GM23338 (cell line): Measurements from ENCODE around the gene SBF2. TPM values are rescaled to one million over a fixed set of nuclear protein-coding genes. Genes with fewer than 3 reads are reported as not detected.

Experiments
- ATAC-seq: fragments of 200-7000 bp; cut with Tn5 transposase; 3 replicates; pipeline ENCODE4 v1.9.1; 2020
- DNase-seq: peaks from one replicate; pipeline ENCODE4 v3.0.0-alpha.2; 2015; ENCODE audit warnings: low spot score
- H2AFZ ChIP-seq: fragments of 200-600 bp; sonication (generic); 2 replicates; pipeline ENCODE4 v1.8.0; 2016; ENCODE audit warnings: antibody characterized with exemption, mild to moderate bottlenecking, moderate library complexity
- H3F3A ChIP-seq: fragments of 200-600 bp; sonication (generic); replicated peaks from 2 replicates; pipeline ENCODE4 v1.8.0; 2017; ENCODE audit warnings: antibody characterized with exemption, mixed run types, low read depth
- H3K27ac ChIP-seq: fragments of 200-600 bp; sonication (generic); 2 replicates; pipeline ENCODE4 v1.6.1; 2016; ENCODE audit warnings: low read depth
- H3K27me3 ChIP-seq: fragments of 200-600 bp; sonication (generic); 2 replicates; pipeline ENCODE4 v1.8.0; 2016; ENCODE audit warnings: mild to moderate bottlenecking, mixed run types, moderate library complexity; ENCODE audit not compliant: insufficient read depth
- H3K36me3 ChIP-seq: fragments of 200-600 bp; sonication (generic); 2 replicates; pipeline ENCODE4 v1.8.0; 2016; ENCODE audit warnings: mild to moderate bottlenecking; ENCODE audit not compliant: insufficient read depth
- H3K4me1 ChIP-seq: fragments of 200-600 bp; sonication (generic); 2 replicates; pipeline ENCODE4 v1.8.0; 2016; ENCODE audit warnings: mild to moderate bottlenecking, moderate library complexity; ENCODE audit not compliant: insufficient read depth
- H3K4me2 ChIP-seq: fragments of 200-600 bp; sonication (generic); 2 replicates; pipeline ENCODE4 v1.7.1; 2017; ENCODE audit warnings: mixed run types
- H3K4me3 ChIP-seq: fragments of 200-600 bp; sonication (generic); 2 replicates; pipeline ENCODE4 v1.6.1; 2016; ENCODE audit warnings: mixed run types
- H3K79me2 ChIP-seq: fragments of 200-600 bp; sonication (generic); replicated peaks from 2 replicates; pipeline ENCODE4 v1.8.0; 2017; ENCODE audit warnings: mild to moderate bottlenecking; ENCODE audit not compliant: insufficient read depth
- H3K9me2 ChIP-seq: fragments of 200-600 bp; sonication (generic); 2 replicates; pipeline ENCODE4 v1.8.0; 2017; ENCODE audit not compliant: insufficient read depth
- H4K20me1 ChIP-seq: fragments of 200-600 bp; sonication (generic); replicated peaks from 2 replicates; pipeline ENCODE4 v1.8.0; 2017; ENCODE audit warnings: mild to moderate bottlenecking; ENCODE audit not compliant: insufficient read depth
- H3K27ac Mint-ChIP-seq: 2 replicates; pipeline ENCODE4 v1.8.0; 2020; ENCODE audit warnings: inconsistent platforms, mild to moderate bottlenecking, moderate library complexity, mixed read lengths
- H3K27me3 Mint-ChIP-seq: 3 replicates; pipeline ENCODE4 v1.8.0; 2022; ENCODE audit warnings: low read depth, mild to moderate bottlenecking, moderate library complexity, mixed read lengths, inconsistent platforms; ENCODE audit not compliant: insufficient read depth, poor library complexity
- H3K36me3 Mint-ChIP-seq: 3 replicates; pipeline ENCODE4 v1.8.0; 2021; ENCODE audit warnings: low read depth, mild to moderate bottlenecking, inconsistent platforms, moderate library complexity, mixed read lengths
- H3K4me1 Mint-ChIP-seq: 3 replicates; pipeline ENCODE4 v1.8.0; 2020; ENCODE audit warnings: mild to moderate bottlenecking, inconsistent platforms, mixed read lengths
- H3K4me3 Mint-ChIP-seq: 3 replicates; pipeline ENCODE4 v1.8.0; 2021; ENCODE audit warnings: moderate library complexity, mild to moderate bottlenecking, inconsistent platforms, mixed read lengths
- H3K9me3 Mint-ChIP-seq: 3 replicates; pipeline ENCODE4 v1.8.0; 2020; ENCODE audit warnings: moderate library complexity, mild to moderate bottlenecking, inconsistent platforms, mixed read lengths
- EZH2 ChIP-seq: fragments of 200-600 bp; sonication (generic); IDR thresholded peaks from one replicate; pipeline ENCODE4 v1.8.0; 2017; ENCODE audit warnings: antibody characterized with exemption, mild to moderate bottlenecking, low read depth; ENCODE audit not compliant: unreplicated experiment
- JUNB ChIP-seq: IDR thresholded peaks from one replicate; pipeline ENCODE4 v1.6.1; 2016; ENCODE audit warnings: antibody characterized with exemption; ENCODE audit not compliant: unreplicated experiment
- NANOG ChIP-seq: IDR thresholded peaks from 2 replicates; pipeline ENCODE4 v1.6.1; 2016; ENCODE audit warnings: antibody characterized with exemption, borderline replicate concordance
- POLR2AphosphoS5 ChIP-seq: IDR thresholded peaks from 2 replicates; pipeline ENCODE4 v1.6.1; 2016; ENCODE audit warnings: antibody characterized with exemption, low read depth
- ZNF114 ChIP-seq: fragments of 250-450 bp; sonication (Bioruptor Pico); IDR thresholded peaks from 2 replicates; pipeline ENCODE4 v1.5.0; 2020; ENCODE audit warnings: mild to moderate bottlenecking, moderate library complexity
- ZNF331 ChIP-seq: fragments of 250-450 bp; sonication (Bioruptor Pico); IDR thresholded peaks from 2 replicates; pipeline ENCODE4 v1.5.0; 2020; ENCODE audit warnings: low read depth, mild to moderate bottlenecking, moderate library complexity
- polyA plus RNA-seq: library from polyadenylated mRNA; unstranded; fragments of >200 nt; fragmentation: Nextera tagmentation; extraction: Ambion mirVana; gene quantifications from 2 replicates; pipeline ENCODE4 v1.2.1, GENCODE V29; 2016
- total RNA-seq: library from RNA; depleted of rRNA; stranded (reverse); fragments of >200 nt; shearing (Covaris generic); gene quantifications from 2 replicates; pipeline ENCODE4 v1.2.3, GENCODE V29; 2014
- TF ChIP-seq, protein P1 (sequence below): fragments of 250-450 bp; sonication (Bioruptor Pico); IDR thresholded peaks from 2 replicates; pipeline ENCODE4 v1.5.0; 2020; ENCODE audit warnings: mild to moderate bottlenecking, moderate library complexity
- TF ChIP-seq, protein P2 (sequence below): IDR thresholded peaks from 2 replicates; pipeline ENCODE4 v1.6.1; 2016; ENCODE audit warnings: antibody characterized with exemption

SBF2 gene
- total and polyA plus RNA-seq, 2 experiments from 2014 or later = 25.6 to 53.5 TPM

- TF ChIP-seq, protein P1, sequence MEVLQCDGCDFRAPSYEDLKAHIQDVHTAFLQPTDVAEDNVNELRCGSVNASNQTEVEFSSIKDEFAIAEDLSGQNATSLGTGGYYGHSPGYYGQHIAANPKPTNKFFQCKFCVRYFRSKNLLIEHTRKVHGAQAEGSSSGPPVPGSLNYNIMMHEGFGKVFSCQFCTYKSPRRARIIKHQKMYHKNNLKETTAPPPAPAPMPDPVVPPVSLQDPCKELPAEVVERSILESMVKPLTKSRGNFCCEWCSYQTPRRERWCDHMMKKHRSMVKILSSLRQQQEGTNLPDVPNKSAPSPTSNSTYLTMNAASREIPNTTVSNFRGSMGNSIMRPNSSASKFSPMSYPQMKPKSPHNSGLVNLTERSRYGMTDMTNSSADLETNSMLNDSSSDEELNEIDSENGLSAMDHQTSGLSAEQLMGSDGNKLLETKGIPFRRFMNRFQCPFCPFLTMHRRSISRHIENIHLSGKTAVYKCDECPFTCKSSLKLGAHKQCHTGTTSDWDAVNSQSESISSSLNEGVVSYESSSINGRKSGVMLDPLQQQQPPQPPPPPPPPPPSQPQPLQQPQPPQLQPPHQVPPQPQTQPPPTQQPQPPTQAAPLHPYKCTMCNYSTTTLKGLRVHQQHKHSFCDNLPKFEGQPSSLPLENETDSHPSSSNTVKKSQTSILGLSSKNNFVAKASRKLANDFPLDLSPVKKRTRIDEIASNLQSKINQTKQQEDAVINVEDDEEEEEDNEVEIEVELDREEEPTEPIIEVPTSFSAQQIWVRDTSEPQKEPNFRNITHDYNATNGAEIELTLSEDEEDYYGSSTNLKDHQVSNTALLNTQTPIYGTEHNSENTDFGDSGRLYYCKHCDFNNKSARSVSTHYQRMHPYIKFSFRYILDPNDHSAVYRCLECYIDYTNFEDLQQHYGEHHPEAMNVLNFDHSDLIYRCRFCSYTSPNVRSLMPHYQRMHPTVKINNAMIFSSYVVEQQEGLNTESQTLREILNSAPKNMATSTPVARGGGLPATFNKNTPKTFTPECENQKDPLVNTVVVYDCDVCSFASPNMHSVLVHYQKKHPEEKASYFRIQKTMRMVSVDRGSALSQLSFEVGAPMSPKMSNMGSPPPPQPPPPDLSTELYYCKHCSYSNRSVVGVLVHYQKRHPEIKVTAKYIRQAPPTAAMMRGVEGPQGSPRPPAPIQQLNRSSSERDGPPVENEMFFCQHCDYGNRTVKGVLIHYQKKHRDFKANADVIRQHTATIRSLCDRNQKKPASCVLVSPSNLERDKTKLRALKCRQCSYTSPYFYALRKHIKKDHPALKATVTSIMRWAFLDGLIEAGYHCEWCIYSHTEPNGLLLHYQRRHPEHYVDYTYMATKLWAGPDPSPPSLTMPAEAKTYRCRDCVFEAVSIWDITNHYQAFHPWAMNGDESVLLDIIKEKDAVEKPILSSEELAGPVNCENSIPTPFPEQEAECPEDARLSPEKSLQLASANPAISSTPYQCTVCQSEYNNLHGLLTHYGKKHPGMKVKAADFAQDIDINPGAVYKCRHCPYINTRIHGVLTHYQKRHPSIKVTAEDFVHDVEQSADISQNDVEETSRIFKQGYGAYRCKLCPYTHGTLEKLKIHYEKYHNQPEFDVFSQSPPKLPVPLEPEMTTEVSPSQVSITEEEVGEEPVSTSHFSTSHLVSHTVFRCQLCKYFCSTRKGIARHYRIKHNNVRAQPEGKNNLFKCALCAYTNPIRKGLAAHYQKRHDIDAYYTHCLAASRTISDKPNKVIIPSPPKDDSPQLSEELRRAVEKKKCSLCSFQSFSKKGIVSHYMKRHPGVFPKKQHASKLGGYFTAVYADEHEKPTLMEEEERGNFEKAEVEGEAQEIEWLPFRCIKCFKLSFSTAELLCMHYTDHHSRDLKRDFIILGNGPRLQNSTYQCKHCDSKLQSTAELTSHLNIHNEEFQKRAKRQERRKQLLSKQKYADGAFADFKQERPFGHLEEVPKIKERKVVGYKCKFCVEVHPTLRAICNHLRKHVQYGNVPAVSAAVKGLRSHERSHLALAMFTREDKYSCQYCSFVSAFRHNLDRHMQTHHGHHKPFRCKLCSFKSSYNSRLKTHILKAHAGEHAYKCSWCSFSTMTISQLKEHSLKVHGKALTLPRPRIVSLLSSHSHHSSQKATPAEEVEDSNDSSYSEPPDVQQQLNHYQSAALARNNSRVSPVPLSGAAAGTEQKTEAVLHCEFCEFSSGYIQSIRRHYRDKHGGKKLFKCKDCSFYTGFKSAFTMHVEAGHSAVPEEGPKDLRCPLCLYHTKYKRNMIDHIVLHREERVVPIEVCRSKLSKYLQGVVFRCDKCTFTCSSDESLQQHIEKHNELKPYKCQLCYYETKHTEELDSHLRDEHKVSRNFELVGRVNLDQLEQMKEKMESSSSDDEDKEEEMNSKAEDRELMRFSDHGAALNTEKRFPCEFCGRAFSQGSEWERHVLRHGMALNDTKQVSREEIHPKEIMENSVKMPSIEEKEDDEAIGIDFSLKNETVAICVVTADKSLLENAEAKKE = no peak
- TF ChIP-seq, protein P2, sequence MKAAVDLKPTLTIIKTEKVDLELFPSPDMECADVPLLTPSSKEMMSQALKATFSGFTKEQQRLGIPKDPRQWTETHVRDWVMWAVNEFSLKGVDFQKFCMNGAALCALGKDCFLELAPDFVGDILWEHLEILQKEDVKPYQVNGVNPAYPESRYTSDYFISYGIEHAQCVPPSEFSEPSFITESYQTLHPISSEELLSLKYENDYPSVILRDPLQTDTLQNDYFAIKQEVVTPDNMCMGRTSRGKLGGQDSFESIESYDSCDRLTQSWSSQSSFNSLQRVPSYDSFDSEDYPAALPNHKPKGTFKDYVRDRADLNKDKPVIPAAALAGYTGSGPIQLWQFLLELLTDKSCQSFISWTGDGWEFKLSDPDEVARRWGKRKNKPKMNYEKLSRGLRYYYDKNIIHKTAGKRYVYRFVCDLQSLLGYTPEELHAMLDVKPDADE = no peak
These were observed 154.4 kb downstream of the SBF2 start (continued) for GRCh38 chr11:10139656-10140055.

DNA sequence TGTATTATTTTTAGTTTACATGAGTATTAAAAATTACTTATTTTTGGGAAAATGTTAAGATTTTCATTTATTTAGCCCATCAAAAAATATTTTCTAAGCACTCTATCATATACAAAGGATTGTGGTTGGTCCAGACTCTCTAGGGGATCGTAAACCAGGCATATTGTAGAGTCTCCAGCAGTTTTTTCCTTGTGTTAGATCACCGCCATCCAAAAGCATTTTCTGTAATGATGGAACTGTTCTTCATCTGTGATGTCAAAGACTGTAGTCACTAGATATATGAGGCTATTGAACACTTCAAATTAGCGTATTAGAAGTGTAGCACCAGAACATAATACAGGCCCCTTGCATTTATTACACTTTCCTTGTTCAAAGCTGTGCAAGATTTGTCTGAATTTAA is 154.9 kb downstream of the SBF2 start:
- no peaks in the 10 kb centered on the region for H3F3A ChIP-seq
- 0 out of 2 replicates have a peak, but pooled peaks cover 11% of the 10 kb centered on the region for H3K4me1 ChIP-seq
- peaks cover 28% of the 10 kb centered on the region for H3K9me3 Mint-ChIP-seq
- no peaks in the 10 kb centered on the region; the same call in 1 of the 2 replicates for H3K9me2 ChIP-seq
- no peaks in the 10 kb centered on the region for H3K27me3 Mint-ChIP-seq
- H3K36me3 ChIP-seq = no peaks in the 10 kb centered on the region
- no peak overlapping the region for H3K27ac Mint-ChIP-seq
- no peak overlapping the region for H3K4me2 ChIP-seq
- H2AFZ ChIP-seq = no peak overlapping the region
- no peaks in the 10 kb centered on the region for H3K27me3 ChIP-seq
- no peaks in the 10 kb centered on the region for H4K20me1 ChIP-seq
- peaks cover 13% of the 10 kb centered on the region for H3K4me1 Mint-ChIP-seq
- H3K4me3 Mint-ChIP-seq = no peak overlapping the region
- H3K4me3 ChIP-seq = no peak overlapping the region
- H3K36me3 Mint-ChIP-seq = peaks cover 36% of the 10 kb centered on the region
- ATAC-seq (no peak), DNase-seq (no peak)
- H3K79me2 ChIP-seq = no peaks in the 10 kb centered on the region
- H3K27ac ChIP-seq = no peak overlapping the region
- TF ChIP-seq NANOG (no peak), ZNF331 (no peak), ZNF114 (no peak), JUNB (no peak), EZH2 (no peak), POLR2AphosphoS5 (no peak)
- TF ChIP-seq, protein P1 = no peak
- TF ChIP-seq, protein P2 = no peak
